ENCODE data around the gene LRRC52. TPM values are rescaled to one million over a fixed set of nuclear protein-coding genes. Genes with fewer than 3 reads are reported as not detected.

LRRC52 gene
- polyA plus RNA-seq, 1 of the 3 experiments (the other 2 are of a cell fraction), result not detected

DNA sequence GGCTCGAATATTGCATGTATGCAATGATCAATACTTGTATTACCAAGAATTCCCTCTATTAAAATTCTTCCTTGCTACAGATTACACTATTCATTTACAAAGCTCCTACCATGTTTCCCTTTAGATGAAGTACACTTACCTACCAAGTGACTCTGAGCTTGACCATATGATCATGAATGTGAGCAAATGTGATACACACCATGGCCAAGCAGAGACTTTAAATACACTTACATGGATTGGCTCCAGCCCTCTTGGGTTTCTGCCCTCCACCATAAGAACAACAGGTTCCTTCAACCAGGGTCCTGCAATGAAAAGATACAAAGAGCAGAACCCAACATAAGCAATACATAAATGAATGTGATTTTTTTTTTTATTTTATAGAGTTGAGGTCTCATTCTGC is 30.0 kb downstream of the LRRC52 start:
- no peak overlapping the region for H3K9ac ChIP-seq
- no peak overlapping the region for H3K27ac ChIP-seq (ENCODE audit: low read depth in 2 of 2, low read length in 1 of 2)
- H2AFZ ChIP-seq (ENCODE audit: low read depth), result no peak overlapping the region
- H3K9me2 ChIP-seq, result no peaks in the 10 kb centered on the region
- ChIA-PET POLR2A (no interaction called here), CTCF (interaction anchor here (1.1 to 4.9 kb wide), 3 partner anchors 12 to 182 kb away, joined by 3 to 29 read pairs (median 4); no protein-coding TSS in a partner anchor)
- H4K20me1 ChIP-seq (ENCODE audit: insufficient read depth), result no peaks in the 10 kb centered on the region
- H3K4me2 ChIP-seq, result no peak overlapping the region
- H3K79me2 ChIP-seq (ENCODE audit: insufficient read depth), result no peaks in the 10 kb centered on the region
- no peaks in the 10 kb centered on the region; the same call in 1 of the 2 replicates for H3K27me3 ChIP-seq (ENCODE audit: insufficient read depth)
- WGBS (ENCODE audit: low lambda C conversion rate), result 21% methylated on average over 1 of the region's 1 CpG
- H3K4me1 ChIP-seq (ENCODE audit: control insufficient read depth in 1 of 2, insufficient read depth in 2 of 2, low read depth in 1 of 2, low read length in 1 of 2), result no peaks in the 10 kb centered on the region
- H3K9me3 ChIP-seq, result no peaks in the 10 kb centered on the region
- no peaks in the 10 kb centered on the region for H3K36me3 ChIP-seq (replicated peaks in 1 of 2; ENCODE audit: control insufficient read depth in 1 of 2, insufficient read depth in 2 of 2, low read length in 1 of 2)
- H3F3A ChIP-seq (replicated peaks; ENCODE audit: insufficient read depth), result no peaks in the 10 kb centered on the region
- H3K4me3 ChIP-seq (ENCODE audit: low read depth in 2 of 2, low read length in 1 of 2), result no peak overlapping the region
- DNase-seq, result no peak
- TF ChIP-seq TAF1 (IDR thresholded peaks at IDR 0.05; ENCODE audit: borderline replicate concordance, low read depth, low read length) (no peak), GATA2 (CRISPR knock-in tag; IDR thresholded peaks at IDR 0.05) (no peak), NFIC (IDR thresholded peaks at IDR 0.05; ENCODE audit: borderline replicate concordance) (no peak), POLR2AphosphoS5 (IDR thresholded peaks at IDR 0.05; ENCODE audit: low read depth, low read length) (no peak), CHD2 (IDR thresholded peaks at IDR 0.05; ENCODE audit: low read length, partially characterized antibody) (no peak), MXI1 (IDR thresholded peaks at IDR 0.05; ENCODE audit: low read depth, low read length) (no peak), RAD21 (IDR thresholded peaks at IDR 0.05; ENCODE audit: low read length) (no peak), FOXM1 (IDR thresholded peaks at IDR 0.05; ENCODE audit: low read depth) (no peak), YY1 (IDR thresholded peaks at IDR 0.05; ENCODE audit: low read depth) (no peak), JUND (IDR thresholded peaks at IDR 0.05) (no peak)
- TF ChIP-seq, protein P1, sequence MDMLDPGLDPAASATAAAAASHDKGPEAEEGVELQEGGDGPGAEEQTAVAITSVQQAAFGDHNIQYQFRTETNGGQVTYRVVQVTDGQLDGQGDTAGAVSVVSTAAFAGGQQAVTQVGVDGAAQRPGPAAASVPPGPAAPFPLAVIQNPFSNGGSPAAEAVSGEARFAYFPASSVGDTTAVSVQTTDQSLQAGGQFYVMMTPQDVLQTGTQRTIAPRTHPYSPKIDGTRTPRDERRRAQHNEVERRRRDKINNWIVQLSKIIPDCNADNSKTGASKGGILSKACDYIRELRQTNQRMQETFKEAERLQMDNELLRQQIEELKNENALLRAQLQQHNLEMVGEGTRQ (IDR thresholded peaks at IDR 0.05; ENCODE audit: borderline replicate concordance, low read depth, low read length), result no peak

DNA sequence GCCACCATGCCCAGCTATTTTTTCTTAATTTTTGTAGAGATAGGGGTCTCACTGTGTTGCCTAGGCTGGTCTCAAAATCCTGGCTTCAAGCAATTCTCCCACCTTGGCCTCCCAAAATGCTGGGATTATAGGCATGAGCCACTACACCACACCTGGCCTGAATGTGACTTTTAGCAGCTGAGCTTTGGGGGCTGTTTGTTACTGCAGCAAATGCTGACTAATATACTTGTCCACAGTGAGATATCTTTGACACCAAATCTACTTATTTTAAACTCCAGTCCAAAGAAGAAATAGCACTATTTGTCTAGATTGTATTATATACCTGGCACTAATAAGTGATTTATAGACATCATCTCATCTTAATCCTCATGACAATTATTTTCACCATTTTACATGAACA is 30.5 kb downstream of the LRRC52 start:
- Histone ChIP-seq H3K9me2 (no peaks in the 10 kb centered on the region), H3K9me3 (no peaks in the 10 kb centered on the region), H3K79me2 (ENCODE audit: insufficient read depth) (no peaks in the 10 kb centered on the region), H3K36me3 (replicated peaks in 1 of 2; ENCODE audit: control insufficient read depth in 1 of 2, insufficient read depth in 2 of 2, low read length in 1 of 2) (no peaks in the 10 kb centered on the region), H3K9ac (no peak overlapping the region), H3K27ac (ENCODE audit: low read depth in 2 of 2, low read length in 1 of 2) (no peak overlapping the region), H2AFZ (ENCODE audit: low read depth) (no peak overlapping the region), H3K4me2 (no peak overlapping the region), H3K27me3 (ENCODE audit: insufficient read depth) (no peaks in the 10 kb centered on the region; the same call in 1 of the 2 replicates), H4K20me1 (ENCODE audit: insufficient read depth) (no peaks in the 10 kb centered on the region), H3K4me1 (ENCODE audit: control insufficient read depth in 1 of 2, insufficient read depth in 2 of 2, low read depth in 1 of 2, low read length in 1 of 2) (no peaks in the 10 kb centered on the region), H3F3A (replicated peaks; ENCODE audit: insufficient read depth) (no peaks in the 10 kb centered on the region), H3K4me3 (ENCODE audit: low read depth in 2 of 2, low read length in 1 of 2) (no peak overlapping the region)
- TF ChIP-seq NRF1 (IDR thresholded peaks at IDR 0.05; ENCODE audit: low read depth, low read length), result no peak
- no peak for TF ChIP-seq RCOR1 (IDR thresholded peaks at IDR 0.05; ENCODE audit: low read length)
- no peak for TF ChIP-seq RXRA (IDR thresholded peaks at IDR 0.05; ENCODE audit: borderline replicate concordance, low read depth)
- TF ChIP-seq, protein P2, sequence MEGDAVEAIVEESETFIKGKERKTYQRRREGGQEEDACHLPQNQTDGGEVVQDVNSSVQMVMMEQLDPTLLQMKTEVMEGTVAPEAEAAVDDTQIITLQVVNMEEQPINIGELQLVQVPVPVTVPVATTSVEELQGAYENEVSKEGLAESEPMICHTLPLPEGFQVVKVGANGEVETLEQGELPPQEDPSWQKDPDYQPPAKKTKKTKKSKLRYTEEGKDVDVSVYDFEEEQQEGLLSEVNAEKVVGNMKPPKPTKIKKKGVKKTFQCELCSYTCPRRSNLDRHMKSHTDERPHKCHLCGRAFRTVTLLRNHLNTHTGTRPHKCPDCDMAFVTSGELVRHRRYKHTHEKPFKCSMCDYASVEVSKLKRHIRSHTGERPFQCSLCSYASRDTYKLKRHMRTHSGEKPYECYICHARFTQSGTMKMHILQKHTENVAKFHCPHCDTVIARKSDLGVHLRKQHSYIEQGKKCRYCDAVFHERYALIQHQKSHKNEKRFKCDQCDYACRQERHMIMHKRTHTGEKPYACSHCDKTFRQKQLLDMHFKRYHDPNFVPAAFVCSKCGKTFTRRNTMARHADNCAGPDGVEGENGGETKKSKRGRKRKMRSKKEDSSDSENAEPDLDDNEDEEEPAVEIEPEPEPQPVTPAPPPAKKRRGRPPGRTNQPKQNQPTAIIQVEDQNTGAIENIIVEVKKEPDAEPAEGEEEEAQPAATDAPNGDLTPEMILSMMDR (IDR thresholded peaks at IDR 0.05), result no peak
- ChIA-PET POLR2A (no interaction called here), CTCF (interaction anchor here (1.0 to 4.9 kb wide), 7 partner anchors 9 to 204 kb away, joined by 3 to 29 read pairs (median 4); no protein-coding TSS in a partner anchor)
- DNase-seq, result no peak

Data from SK-N-SH (cell line).